Cardiac muscle cell (in vitro differentiated cells and primary cell): Measurements from ENCODE around the gene FAM89B. TPM values are rescaled to one million over a fixed set of nuclear protein-coding genes. Genes with fewer than 3 reads are reported as not detected.
A peak's percentile ranks its signal among the peaks of the same experiment; 100 is the strongest.

Experiments
- DNase-seq, 2 donors: peaks; one replicate each; pipeline versions ENCODE4 v3.0.0 to v3.0.0-alpha.2; 2010 to 2017; ENCODE audit warnings: low read depth in 1 of 2, low spot score in 1 of 2
- H3K27ac ChIP-seq: fragments of 200-600 bp; sonication (generic); 2 replicates; pipeline ENCODE4 v1.5.1; 2016
- H3K27me3 ChIP-seq: fragments of 200-600 bp; sonication (generic); 2 replicates; pipeline ENCODE4 v1.6.0; 2016; ENCODE audit warnings: control low read depth
- H3K36me3 ChIP-seq: fragments of 200-600 bp; sonication (generic); 2 replicates; pipeline ENCODE4 v1.5.1; 2016; ENCODE audit warnings: control low read depth
- H3K4me1 ChIP-seq: fragments of 200-600 bp; sonication (generic); 2 replicates; pipeline ENCODE4 v1.8.1; 2017; ENCODE audit warnings: low read depth, mild to moderate bottlenecking, mixed run types
- H3K4me3 ChIP-seq: fragments of 200-600 bp; sonication (generic); 2 replicates; pipeline ENCODE4 v1.5.1; 2016; ENCODE audit warnings: mild to moderate bottlenecking
- H3K9me3 ChIP-seq: fragments of 200-600 bp; sonication (generic); 2 replicates; pipeline ENCODE4 v1.5.1; 2017; ENCODE audit warnings: low read depth, mild to moderate bottlenecking, control low read depth
- polyA plus RNA-seq: library from polyadenylated mRNA; unstranded; fragments of >200 nt; fragmentation: Nextera tagmentation; extraction: Ambion mirVana; gene quantifications from 2 replicates; pipeline ENCODE4 v1.2.1, GENCODE V29; 2016
- total RNA-seq: library from RNA; depleted of rRNA; stranded (reverse); fragments of >200 nt; gene quantifications from 2 replicates; pipeline ENCODE4 v1.2.3, GENCODE V29; 2016
- TF ChIP-seq, protein P1 (sequence below): IDR thresholded peaks from 2 replicates; pipeline ENCODE4 v1.5.1; 2012; ENCODE audit warnings: low read depth, mild to moderate bottlenecking, low read length

The FAM89B gene
- total and polyA plus RNA-seq, 2 experiments from 2014 or later = 42.9 to 132 TPM

DNA sequence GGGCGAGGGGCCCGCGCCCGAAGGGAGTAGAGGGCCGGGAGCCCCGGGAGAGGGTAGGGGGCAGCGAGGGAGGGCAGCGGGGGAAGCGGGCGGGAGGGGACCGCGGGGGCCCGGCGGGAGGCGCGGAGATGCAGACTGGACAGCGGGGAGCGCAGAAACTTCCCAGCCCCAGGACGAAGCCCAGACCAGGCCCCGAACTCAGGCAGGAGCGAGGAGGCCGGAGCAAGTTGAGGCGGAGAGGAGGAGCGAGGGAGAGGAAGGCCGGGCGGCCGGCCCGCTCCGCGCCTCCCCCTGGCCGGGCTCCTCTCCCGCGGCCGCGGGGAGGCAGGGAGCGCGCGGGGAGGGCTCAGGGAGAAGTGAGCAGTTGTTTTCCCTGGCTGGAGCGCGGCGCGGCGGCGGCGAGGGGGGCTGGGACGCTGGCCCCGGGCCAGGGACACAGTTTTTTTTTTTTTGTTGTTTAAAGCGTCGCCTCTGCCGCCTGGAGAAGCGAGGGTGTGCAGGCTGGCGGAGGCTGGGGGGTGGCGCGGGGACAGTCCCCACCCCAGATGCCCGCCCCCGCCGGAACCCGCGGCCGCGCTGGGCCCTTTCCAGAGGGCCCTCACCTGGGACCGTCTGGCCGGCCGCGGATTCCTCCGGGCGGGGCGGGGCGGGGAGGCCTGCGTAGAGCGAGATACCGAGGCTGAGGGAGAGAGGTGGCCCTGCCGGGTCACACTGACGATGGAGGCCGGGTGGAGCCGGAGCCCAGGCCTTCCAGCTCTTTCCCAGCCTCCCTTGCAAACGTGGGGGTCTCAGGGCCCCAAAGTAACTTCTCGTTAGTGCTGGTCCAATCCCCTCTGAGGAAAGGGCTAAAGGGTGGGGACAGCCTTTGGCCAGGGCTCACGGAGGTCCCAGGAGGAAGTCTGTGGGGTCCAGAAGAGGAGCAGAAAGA is 14.1 kb upstream of the FAM89B start, which contains the start of gene LTBP3:
Gene LTBP3, minus strand, starts transcription at position 358 of the 928 bp plus-strand sequence. CDS start 400 bp downstream, outside the sequence.
- H3K27ac ChIP-seq = peak within 1 kb of the TSS; percentile 93
- DNase-seq = peak; percentile 83 to 94
- peaks cover 39% of the 10 kb centered on the region for H3K4me1 ChIP-seq

DNA sequence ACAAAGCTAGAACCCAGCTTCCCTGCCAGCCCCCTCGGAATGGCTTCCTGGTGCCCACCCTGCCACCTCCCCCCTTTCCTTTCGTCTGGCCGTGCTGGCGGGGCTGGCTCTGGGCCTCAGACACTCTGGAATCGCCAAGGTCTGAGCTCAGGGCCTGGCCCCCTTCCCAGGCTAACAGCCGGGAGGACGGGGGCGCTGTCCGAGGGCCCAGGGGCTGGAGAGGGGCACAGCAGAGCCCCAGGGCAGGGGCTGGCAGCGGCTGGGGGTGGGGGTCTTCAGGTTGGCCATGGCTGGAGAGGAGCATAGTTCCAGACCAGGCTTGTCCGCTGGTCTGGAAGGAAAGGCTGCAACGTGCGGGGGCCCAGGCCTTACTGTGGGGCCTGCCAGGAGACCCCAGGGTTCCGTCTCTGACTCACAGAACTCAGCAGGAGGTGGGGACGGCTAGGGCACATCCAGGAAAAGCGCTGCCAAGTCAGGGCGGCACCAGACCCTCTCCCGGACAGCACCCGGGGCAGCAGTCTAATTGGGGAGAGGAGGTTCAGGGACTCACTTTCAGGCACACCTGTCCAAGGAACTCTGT is 13.3 kb upstream of the FAM89B start:
- TF ChIP-seq, protein P1, sequence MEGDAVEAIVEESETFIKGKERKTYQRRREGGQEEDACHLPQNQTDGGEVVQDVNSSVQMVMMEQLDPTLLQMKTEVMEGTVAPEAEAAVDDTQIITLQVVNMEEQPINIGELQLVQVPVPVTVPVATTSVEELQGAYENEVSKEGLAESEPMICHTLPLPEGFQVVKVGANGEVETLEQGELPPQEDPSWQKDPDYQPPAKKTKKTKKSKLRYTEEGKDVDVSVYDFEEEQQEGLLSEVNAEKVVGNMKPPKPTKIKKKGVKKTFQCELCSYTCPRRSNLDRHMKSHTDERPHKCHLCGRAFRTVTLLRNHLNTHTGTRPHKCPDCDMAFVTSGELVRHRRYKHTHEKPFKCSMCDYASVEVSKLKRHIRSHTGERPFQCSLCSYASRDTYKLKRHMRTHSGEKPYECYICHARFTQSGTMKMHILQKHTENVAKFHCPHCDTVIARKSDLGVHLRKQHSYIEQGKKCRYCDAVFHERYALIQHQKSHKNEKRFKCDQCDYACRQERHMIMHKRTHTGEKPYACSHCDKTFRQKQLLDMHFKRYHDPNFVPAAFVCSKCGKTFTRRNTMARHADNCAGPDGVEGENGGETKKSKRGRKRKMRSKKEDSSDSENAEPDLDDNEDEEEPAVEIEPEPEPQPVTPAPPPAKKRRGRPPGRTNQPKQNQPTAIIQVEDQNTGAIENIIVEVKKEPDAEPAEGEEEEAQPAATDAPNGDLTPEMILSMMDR = peak; percentile 9

More for the DNA sequence above, 14.1 kb upstream of the FAM89B start, which contains the start of gene LTBP3:
- Histone ChIP-seq H3K36me3 (no peaks in the 10 kb centered on the region), H3K27me3 (no peaks in the 10 kb centered on the region), H3K4me3 (peak within 1 kb of the TSS; percentile 50), H3K9me3 (no peaks in the 10 kb centered on the region)
- TF ChIP-seq, protein P1 = no peak

DNA sequence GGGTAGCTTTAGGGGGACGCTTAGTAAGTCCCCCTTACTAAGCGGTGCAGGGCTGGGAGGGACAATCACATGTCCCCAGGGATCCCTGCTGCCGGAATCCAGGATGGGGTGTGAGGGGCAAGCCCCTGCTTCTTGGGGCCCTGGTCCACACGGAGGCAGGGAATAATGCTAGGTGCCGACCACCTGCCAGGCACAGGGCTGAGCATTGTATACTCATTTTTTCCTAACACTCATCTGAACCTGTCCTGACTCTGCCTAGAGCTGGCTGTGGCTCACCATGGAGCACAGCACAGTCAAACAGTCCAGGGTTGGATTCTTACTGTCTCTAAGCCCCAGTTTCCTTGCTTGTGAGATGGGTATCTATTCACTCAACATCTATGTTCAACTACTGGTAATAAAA is 12.8 kb upstream of the FAM89B start:
- TF ChIP-seq, protein P1 = no peak
- Histone ChIP-seq H3K36me3 (no peaks in the 10 kb centered on the region), H3K27ac (peak overlapping the region; percentile 38), H3K4me3 (no peak overlapping the region), H3K27me3 (no peaks in the 10 kb centered on the region), H3K4me1 (peaks cover 31% of the 10 kb centered on the region), H3K9me3 (no peaks in the 10 kb centered on the region)
- DNase-seq = no peak

More for the DNA sequence above, 13.3 kb upstream of the FAM89B start:
- H3K4me3 ChIP-seq = peak overlapping the region; percentile 50
- H3K27me3 ChIP-seq = no peaks in the 10 kb centered on the region
- H3K36me3 ChIP-seq = no peaks in the 10 kb centered on the region
- H3K27ac ChIP-seq = peak overlapping the region; percentile 93
- H3K9me3 ChIP-seq = no peaks in the 10 kb centered on the region
- peaks cover 33% of the 10 kb centered on the region for H3K4me1 ChIP-seq
- peak in 1 of 2 donors; percentile 67 for DNase-seq

DNA sequence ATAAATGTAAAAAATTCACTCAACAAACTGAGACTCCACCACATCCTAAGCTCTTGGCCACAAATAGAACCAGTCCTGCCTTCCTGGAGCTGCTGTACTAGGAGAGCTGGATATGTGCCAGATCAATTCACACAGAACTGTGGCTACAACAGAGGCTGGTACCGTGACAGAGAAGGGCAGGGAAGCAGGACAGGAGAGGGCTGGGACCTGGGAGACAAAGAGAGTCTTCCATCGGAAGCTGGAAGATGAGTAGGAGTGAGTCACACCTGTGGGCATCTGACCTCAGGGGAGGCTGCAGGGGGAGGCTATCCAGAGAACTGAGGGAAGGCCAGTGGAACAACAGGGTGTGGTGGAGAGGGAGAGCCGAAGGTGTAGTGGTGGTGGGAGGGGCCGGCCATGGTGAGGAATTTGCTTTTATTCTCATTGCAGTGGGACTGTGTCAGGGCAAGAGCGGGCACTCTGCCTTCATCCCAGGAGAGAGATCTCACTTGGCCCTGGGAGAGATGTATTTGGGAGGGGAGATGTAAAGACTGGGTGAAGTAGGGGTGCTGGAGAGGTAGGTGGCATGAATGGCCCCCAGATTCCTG is 12.3 kb upstream of the FAM89B start:
- Histone ChIP-seq H3K4me1 (peaks cover 31% of the 10 kb centered on the region), H3K4me3 (no peak overlapping the region)
- peak in 1 of 2 donors; percentile 62 for DNase-seq

More for the DNA sequence above, 12.3 kb upstream of the FAM89B start:
- Histone ChIP-seq H3K9me3 (no peaks in the 10 kb centered on the region), H3K36me3 (no peaks in the 10 kb centered on the region), H3K27me3 (no peaks in the 10 kb centered on the region), H3K27ac (no peak overlapping the region)
- TF ChIP-seq, protein P1 = no peak
